IMR-90 (cell line): ENCODE measurements around the gene TMEM101. TPM values are rescaled to one million over a fixed set of nuclear protein-coding genes. Genes with fewer than 3 reads are reported as not detected.

ENCODE experiments used
- ATAC-seq: fragments of 200-7000 bp; cut with Tn5 transposase; 2 replicates; pipeline ENCODE4 v1.9.1; 2020; ENCODE audit warnings: low read depth, mild to moderate bottlenecking, moderate library complexity
- BruUV-seq: library from RNA; stranded (reverse); fragments of 400-500 nt; replicated peaks from 2 replicates; lab custom pipeline; 2021; lab: Mats Ljungman, UMichigan
- CTCF ChIA-PET: fragments of 300-600 bp; formaldehyde crosslinking; extraction: SDS; loops from one replicate; lab custom pipeline; 2021; ENCODE audit warnings: antibody characterized with exemption; lab: Yijun Ruan, JAX
- POLR2A ChIA-PET: fragments of 300-600 bp; sonication (Branson Sonifier 250); formaldehyde crosslinking; loops from one replicate; lab custom pipeline; 2022; ENCODE audit warnings: antibody characterized with exemption; ENCODE audit not compliant: unreplicated experiment; lab: Charles Lee
- DNase-seq: peaks from one replicate; pipeline ENCODE4 v3.0.0; 2013
- H2AFZ ChIP-seq: replicated peaks from 2 replicates; pipeline ENCODE3; 2013; ENCODE audit warnings: low read length, mild to moderate bottlenecking; ENCODE audit not compliant: poor library complexity
- H2AK5ac ChIP-seq: 2 replicates; pipeline ENCODE4 v1.6.1; 2013; ENCODE audit warnings: low read depth, low read length, inconsistent platforms
- H2AK9ac ChIP-seq: replicated peaks from 2 replicates; pipeline ENCODE3; 2013; ENCODE audit warnings: mild to moderate bottlenecking, low read depth, low read length, moderate library complexity; ENCODE audit not compliant: poor library complexity
- H2BK120ac ChIP-seq: 2 replicates; pipeline ENCODE4 v1.6.1; 2013; ENCODE audit warnings: low read depth, low read length, inconsistent platforms
- H2BK15ac ChIP-seq: 3 replicates; pipeline ENCODE4 v1.6.1; 2013; ENCODE audit warnings: low read depth, low read length, inconsistent platforms
- H2BK20ac ChIP-seq: 2 replicates; pipeline ENCODE4 v1.6.1; 2013; ENCODE audit warnings: low read depth, mild to moderate bottlenecking, inconsistent platforms, low read length, moderate library complexity
- H2BK5ac ChIP-seq: 2 replicates; pipeline ENCODE4 v1.6.1; 2013; ENCODE audit warnings: mild to moderate bottlenecking, low read depth, low read length, inconsistent platforms; ENCODE audit not compliant: poor library complexity, severe bottlenecking
- H3K14ac ChIP-seq: replicated peaks from 2 replicates; pipeline ENCODE4 v1.6.1; 2013; ENCODE audit warnings: low read depth, low read length, inconsistent platforms
- H3K18ac ChIP-seq: 2 replicates; pipeline ENCODE4 v1.6.1; 2013; ENCODE audit warnings: low read depth, low read length, control low read depth
- H3K23ac ChIP-seq: 2 replicates; pipeline ENCODE4 v1.6.1; 2013; ENCODE audit warnings: low read depth, low read length, inconsistent platforms
- H3K27ac ChIP-seq: 2 replicates; pipeline ENCODE4 v1.5.1; 2013; ENCODE audit warnings: mild to moderate bottlenecking, control low read depth, low read length; ENCODE audit not compliant: insufficient read depth
- H3K27me3 ChIP-seq: 2 replicates; pipeline ENCODE4 v1.6.1; 2013; ENCODE audit warnings: low read length; ENCODE audit not compliant: control insufficient read depth, insufficient read depth
- H3K36me3 ChIP-seq: 2 replicates; pipeline ENCODE4 v1.6.1; 2013; ENCODE audit warnings: low read length, mixed read lengths; ENCODE audit not compliant: control insufficient read depth, insufficient read depth
- H3K4ac ChIP-seq: 2 replicates; pipeline ENCODE4 v1.6.1; 2013; ENCODE audit warnings: low read depth, low read length, inconsistent platforms
- H3K4me1 ChIP-seq: 2 replicates; pipeline ENCODE4 v1.6.1; 2013; ENCODE audit warnings: low read length, mixed read lengths; ENCODE audit not compliant: control insufficient read depth, insufficient read depth
- H3K4me2 ChIP-seq: 2 replicates; pipeline ENCODE4 v1.6.1; 2013; ENCODE audit warnings: low read depth, mild to moderate bottlenecking, control low read depth, low read length, moderate library complexity
- H3K4me3 ChIP-seq: 2 replicates; pipeline ENCODE4 v1.5.1; 2013; ENCODE audit warnings: low read depth, mild to moderate bottlenecking, control low read depth, low read length, moderate library complexity; ENCODE audit not compliant: insufficient read depth
- H3K56ac ChIP-seq: 2 replicates; pipeline ENCODE4 v1.6.1; 2013; ENCODE audit warnings: low read length, inconsistent platforms; ENCODE audit not compliant: insufficient read depth; ENCODE audit errors: extremely low read depth
- H3K79me1 ChIP-seq, 2 experiments: 2 replicates each; pipeline ENCODE4 v1.6.1; 2013; ENCODE audit warnings: low read length in 2 of 2, inconsistent platforms in 1 of 2, low read depth in 1 of 2
- H3K9ac ChIP-seq: 2 replicates; pipeline ENCODE4 v1.6.1; 2013; ENCODE audit warnings: low read depth, low read length, control low read depth
- H3K9me1 ChIP-seq: 2 replicates; pipeline ENCODE4 v1.6.1; 2013; ENCODE audit warnings: low read length, inconsistent platforms; ENCODE audit not compliant: insufficient read depth
- H3K9me3 ChIP-seq: 2 replicates; pipeline ENCODE4 v1.6.1; 2013; ENCODE audit warnings: low read length; ENCODE audit not compliant: control insufficient read depth, insufficient read depth
- H4K20me1 ChIP-seq: 2 replicates; pipeline ENCODE4 v1.6.1; 2013; ENCODE audit warnings: low read length, inconsistent platforms; ENCODE audit not compliant: insufficient read depth
- H4K5ac ChIP-seq: 2 replicates; pipeline ENCODE4 v1.6.1; 2013; ENCODE audit warnings: mild to moderate bottlenecking, low read depth, low read length, control low read depth
- H4K8ac ChIP-seq, 2 experiments: 2 replicates each; pipeline ENCODE4 v1.6.1; 2013; ENCODE audit warnings: low read depth in 2 of 2, low read length in 2 of 2, control low read depth in 1 of 2, inconsistent platforms in 1 of 2
- H4K91ac ChIP-seq: 2 replicates; pipeline ENCODE4 v1.6.1; 2013; ENCODE audit warnings: low read depth, low read length, inconsistent platforms; ENCODE audit not compliant: insufficient read depth
- BHLHE40 ChIP-seq: fragments of 150-350 bp; IDR thresholded peaks from 2 replicates; pipeline ENCODE4 v1.6.1; 2016; ENCODE audit warnings: mild to moderate bottlenecking, low read depth, low read length
- CEBPB ChIP-seq: IDR thresholded peaks from 2 replicates; pipeline ENCODE4 v1.6.1; 2012; ENCODE audit warnings: low read depth, low read length, improper control_type of control experiment
- CHD1 ChIP-seq: IDR thresholded peaks from 2 replicates; pipeline ENCODE4 v1.6.1; 2012; ENCODE audit warnings: low read depth, low read length, improper control_type of control experiment
- CTCF ChIP-seq: conservative IDR thresholded peaks from 2 replicates; pipeline ENCODE4 v1.5.1; 2012; ENCODE audit warnings: mild to moderate bottlenecking, low read depth, low read length, improper control_type of control experiment
- ELK1 ChIP-seq: fragments of 150-350 bp; IDR thresholded peaks from 2 replicates; pipeline ENCODE4 v1.6.1; 2016; ENCODE audit warnings: low read depth, mild to moderate bottlenecking, low read length, moderate library complexity, borderline replicate concordance
- FOS ChIP-seq: fragments of 150-350 bp; IDR thresholded peaks from 2 replicates; pipeline ENCODE4 v1.6.1; 2016; ENCODE audit warnings: low read depth, low read length
- MAFK ChIP-seq: IDR thresholded peaks from 2 replicates; pipeline ENCODE4 v1.6.1; 2012; ENCODE audit warnings: low read depth, low read length, improper control_type of control experiment
- MAZ ChIP-seq: IDR thresholded peaks from 2 replicates; pipeline ENCODE4 v1.6.1; 2012; ENCODE audit warnings: low read depth, mild to moderate bottlenecking, low read length, improper control_type of control experiment, moderate library complexity, borderline replicate concordance
- MXI1 ChIP-seq: IDR thresholded peaks from 2 replicates; pipeline ENCODE4 v1.6.1; 2012; ENCODE audit warnings: low read depth, mild to moderate bottlenecking, low read length, moderate library complexity, borderline replicate concordance
- NFE2L2 ChIP-seq: fragments of 150-350 bp; IDR thresholded peaks from 2 replicates; pipeline ENCODE4 v1.6.1; 2016; ENCODE audit warnings: low read depth, mild to moderate bottlenecking, low read length
- POLR2A ChIP-seq: IDR thresholded peaks from 2 replicates; pipeline ENCODE4 v1.6.1; 2012; ENCODE audit warnings: mild to moderate bottlenecking, low read depth, low read length
- RAD21 ChIP-seq: IDR thresholded peaks from 2 replicates; pipeline ENCODE4 v1.6.1; 2012; ENCODE audit warnings: low read length, improper control_type of control experiment
- RCOR1 ChIP-seq: IDR thresholded peaks from 2 replicates; pipeline ENCODE4 v1.6.1; 2012; ENCODE audit warnings: mild to moderate bottlenecking, low read length, improper control_type of control experiment; ENCODE audit not compliant: insufficient replicate concordance
- RFX5 ChIP-seq: IDR thresholded peaks from 2 replicates; pipeline ENCODE4 v1.8.0; 2012; ENCODE audit warnings: low read depth, mild to moderate bottlenecking, low read length, moderate library complexity
- SMC3 ChIP-seq: fragments of 150-350 bp; IDR thresholded peaks from 2 replicates; pipeline ENCODE4 v1.6.1; 2016; ENCODE audit warnings: low read depth, mild to moderate bottlenecking, antibody characterized with exemption, low read length, moderate library complexity
- USF2 ChIP-seq: fragments of 150-350 bp; IDR thresholded peaks from 2 replicates; pipeline ENCODE4 v1.6.1; 2017; ENCODE audit warnings: mild to moderate bottlenecking, antibody characterized with exemption, low read length, low read depth
- WGBS, 2 experiments: methylation state at CpG; one replicate each; pipeline versions ENCODE4 v1.1.5 to v1.1.7; 2013; ENCODE audit warnings: missing lambda C conversion rate in 2 of 2; ENCODE audit not compliant: insufficient read length in 1 of 2; ENCODE audit errors: extremely low coverage in 2 of 2; 5-methylcytosine and 5-hydroxymethylcytosine counted together
- dilution Hi-C: fragments of 300-500 bp; cut with HindIII; formaldehyde crosslinking; loops from one replicate; pipeline ENCODE4 v1.14.3; 2018; ENCODE audit warnings: low sequenced_read_pairs; ENCODE audit not compliant: unreplicated experiment
- in situ Hi-C: fragments of 300-500 bp; cut with MboI; formaldehyde crosslinking; loops from 3 replicates; pipeline ENCODE4 v1.14.3; 2019; ENCODE audit warnings: low sequenced_read_pairs, inconsistent platforms, mixed read lengths
- intact Hi-C: fragments of 100-400 bp; cut with micrococcal nuclease; formaldehyde crosslinking; loops from 2 replicates; pipeline ENCODE4 v1.10.0; 2022
- polyA plus RNA-seq, 3 experiments: library from polyadenylated mRNA; depleted of rRNA; stranded (reverse); fragments of >200 nt; gene quantifications; 2 replicates each; pipeline ENCODE4 v1.2.3, GENCODE V29; 2012; ENCODE audit warnings: low replicate concordance in 1 of 3
- total RNA-seq: library from RNA; depleted of rRNA; stranded (reverse); fragments of >200 nt; gene quantifications from 2 replicates; pipeline ENCODE4 v1.2.3, GENCODE V29; 2012

Gene TMEM101
- total and polyA plus RNA-seq, 2 of the 4 experiments (the other 2 are of a cell fraction) = 30.7 to 36.6 TPM

DNA sequence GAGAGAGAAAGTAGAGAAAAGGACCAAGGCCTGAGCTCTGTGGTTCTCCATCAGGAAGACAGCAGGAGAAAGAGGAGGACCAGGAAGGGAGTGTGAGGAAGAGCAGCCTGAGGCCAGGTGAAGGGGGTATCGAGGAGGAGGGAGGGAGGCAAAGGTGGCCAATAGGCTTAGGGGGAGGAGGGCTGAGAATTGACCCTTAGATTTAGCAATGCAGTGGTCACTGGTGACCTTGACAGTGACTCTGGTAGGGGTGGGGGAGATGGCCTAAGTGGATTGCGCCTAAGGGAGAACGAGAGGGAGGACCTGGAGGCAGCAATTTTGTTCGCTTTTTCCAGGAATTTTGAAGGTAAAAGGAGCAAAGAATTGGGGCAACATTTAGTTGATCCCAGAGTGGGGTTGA is 15.7 kb downstream of the TMEM101 start:
- intact Hi-C loops (no loop called here), in situ Hi-C loops (no loop called here), dilution Hi-C loops (no loop called here)
- Histone ChIP-seq H2BK5ac (no peak overlapping the region), H3K18ac (no peak overlapping the region), H3K9me3 (no peaks in the 10 kb centered on the region), H3K36me3 (no peaks in the 10 kb centered on the region), H3K56ac (no peak overlapping the region), H3K4me3 (no peak overlapping the region), H3K4ac (no peak overlapping the region), H4K5ac (no peak overlapping the region), H2AK9ac (no peak overlapping the region), H2BK120ac (no peak overlapping the region), H4K20me1 (no peaks in the 10 kb centered on the region), H4K8ac (no peak overlapping the region), H3K4me1 (peaks cover 4% of the 10 kb centered on the region), H3K27me3 (peaks cover 15% of the 10 kb centered on the region), H4K91ac (no peak overlapping the region), H3K9ac (no peak overlapping the region), H3K4me2 (no peak overlapping the region), H3K9me1 (peaks cover 6% of the 10 kb centered on the region), H3K27ac (no peak overlapping the region), H2BK15ac (no peak overlapping the region; the same call in 2 of the 3 replicates), H3K14ac (no peak overlapping the region), H2AK5ac (peak overlapping the region; percentile 64; the same call in 1 of the 2 replicates), H3K23ac (no peak overlapping the region), H3K79me1 (no peaks in the 10 kb centered on the region), H2BK20ac (no peak overlapping the region), H2AFZ (peak overlapping the region; percentile 24)
- ChIA-PET CTCF (interaction anchor here (0.6 kb wide), 1 partner anchor 272 kb away, joined by 8 read pairs; no protein-coding TSS in a partner anchor), POLR2A (no interaction called here)
- ATAC-seq = no peak
- BruUV-seq = no TSS peak
- no peak for DNase-seq
- TF ChIP-seq RAD21 (no peak), CTCF (no peak), CEBPB (no peak), MXI1 (no peak), SMC3 (no peak), FOS (no peak), NFE2L2 (no peak), USF2 (no peak), BHLHE40 (no peak), RCOR1 (no peak), CHD1 (no peak), RFX5 (no peak), ELK1 (no peak), MAZ (no peak), MAFK (no peak), POLR2A (no peak)
- 73% methylated on average over 4 of the region's 4 CpGs; no CpG with 5 or more reads in 1 of the 2 experiments for WGBS, 2 experiments
